Measurements from ENCODE around the gene EMB.

EMB gene

GRCh38 chr5:50440651-50441492, at the start of gene EMB:
TSS of gene EMB (minus strand) at chr5:50441288. CDS start at chr5:50441151, 137 bp downstream.
- TF ChIP-seq TEAD4 (IDR thresholded peaks at IDR 0.05) (no peak), NFIC (IDR thresholded peaks at IDR 0.05) (no peak), TCF12 (IDR thresholded peaks at IDR 0.05; ENCODE audit: low read depth) (no peak), EP300 (IDR thresholded peaks at IDR 0.05; ENCODE audit: borderline replicate concordance) (no peak), CEBPB (IDR thresholded peaks at IDR 0.05) (no peak), TAF1 (IDR thresholded peaks at IDR 0.05; ENCODE audit: low read depth) (no peak), CREB1 (IDR thresholded peaks at IDR 0.05; ENCODE audit: low read depth) (no peak), MAX (IDR thresholded peaks at IDR 0.05) (no peak), YY1 (IDR thresholded peaks at IDR 0.05; ENCODE audit: low read depth) (no peak), RAD21 (IDR thresholded peaks at IDR 0.05; ENCODE audit: low read depth) (no peak), REST (IDR thresholded peaks at IDR 0.05; ENCODE audit: low read depth) (no peak), USF1 (IDR thresholded peaks at IDR 0.05) (no peak), ZBTB7A (IDR thresholded peaks at IDR 0.05; ENCODE audit: low read depth) (no peak), EGR1 (IDR thresholded peaks at IDR 0.05) (no peak)

GRCh38 chr5:50476549-50476948, 35.5 kb upstream of the EMB start:
- no peak for TF ChIP-seq ZBTB7A (IDR thresholded peaks at IDR 0.05; ENCODE audit: low read depth)
- no peak for TF ChIP-seq YY1 (IDR thresholded peaks at IDR 0.05; ENCODE audit: low read depth)
- TF ChIP-seq EGR1 (IDR thresholded peaks at IDR 0.05): no peak
- TF ChIP-seq EP300 (IDR thresholded peaks at IDR 0.05; ENCODE audit: borderline replicate concordance): no peak
- no peak for TF ChIP-seq USF1 (IDR thresholded peaks at IDR 0.05)
- no peak for TF ChIP-seq RAD21 (IDR thresholded peaks at IDR 0.05; ENCODE audit: low read depth)
- TF ChIP-seq NFIC (IDR thresholded peaks at IDR 0.05): no peak
- no peak for TF ChIP-seq TAF1 (IDR thresholded peaks at IDR 0.05; ENCODE audit: low read depth)
- no peak for TF ChIP-seq REST (IDR thresholded peaks at IDR 0.05; ENCODE audit: low read depth)
- no peak for TF ChIP-seq FOXM1 (IDR thresholded peaks at IDR 0.05; ENCODE audit: borderline replicate concordance, low read depth)
- TF ChIP-seq CREB1 (IDR thresholded peaks at IDR 0.05; ENCODE audit: low read depth): no peak
- TF ChIP-seq MAX (IDR thresholded peaks at IDR 0.05): no peak
- TF ChIP-seq TCF12 (IDR thresholded peaks at IDR 0.05; ENCODE audit: low read depth): no peak
- TF ChIP-seq TEAD4 (IDR thresholded peaks at IDR 0.05): no peak
- no peak for TF ChIP-seq CEBPB (IDR thresholded peaks at IDR 0.05)

- TF ChIP-seq FOXM1 (IDR thresholded peaks at IDR 0.05; ENCODE audit: borderline replicate concordance, low read depth) (no peak), YY1 (IDR thresholded peaks at IDR 0.05; ENCODE audit: low read depth) (no peak), ZBTB7A (IDR thresholded peaks at IDR 0.05; ENCODE audit: low read depth) (no peak), NFIC (IDR thresholded peaks at IDR 0.05) (no peak)
These were observed 22.6 kb upstream of the EMB start for GRCh38 chr5:50463726-50464125.

GRCh38 chr5:50463047-50463446, 22.0 kb upstream of the EMB start:
- TF ChIP-seq TAF1 (IDR thresholded peaks at IDR 0.05; ENCODE audit: low read depth) (no peak), FOXM1 (IDR thresholded peaks at IDR 0.05; ENCODE audit: borderline replicate concordance, low read depth) (no peak), EGR1 (IDR thresholded peaks at IDR 0.05) (no peak), TCF12 (IDR thresholded peaks at IDR 0.05; ENCODE audit: low read depth) (no peak), REST (IDR thresholded peaks at IDR 0.05; ENCODE audit: low read depth) (no peak), CEBPB (IDR thresholded peaks at IDR 0.05) (no peak), MAX (IDR thresholded peaks at IDR 0.05) (no peak), YY1 (IDR thresholded peaks at IDR 0.05; ENCODE audit: low read depth) (no peak), CREB1 (IDR thresholded peaks at IDR 0.05; ENCODE audit: low read depth) (no peak)
